ENCODE measurements around the gene CYTH2.

GRCh38 chr19:48443256-48443655 lies 25.9 kb upstream of the CYTH2 start:
- TF ChIP-seq CTCF (IDR thresholded peaks at IDR 0.05) (no peak), SIN3A (IDR thresholded peaks at IDR 0.05; ENCODE audit: borderline replicate concordance, low read depth, low read length) (no peak), GABPA (IDR thresholded peaks at IDR 0.05; ENCODE audit: low read depth) (no peak), CHD2 (IDR thresholded peaks at IDR 0.05; ENCODE audit: low read length, partially characterized antibody) (no peak), EZH2phosphoT487 (IDR thresholded peaks at IDR 0.05; ENCODE audit: borderline replicate concordance, low read depth) (no peak), TCF12 (IDR thresholded peaks at IDR 0.05) (no peak)

Measured in SK-N-SH (cell line).